Measurements from ENCODE around the gene PROZ. TPM values are rescaled to one million over a fixed set of nuclear protein-coding genes. Genes with fewer than 3 reads are reported as not detected.

PROZ gene
- total and polyA plus RNA-seq, 2 of the 13 experiments (the other 11 are each of a cell fraction or from before 2014, with no cell fraction given), result 5.6 to 22.5 TPM

- H3K36me3 ChIP-seq (replicated peaks in 1 of 2; ENCODE audit: control insufficient read depth in 1 of 2, insufficient read depth in 2 of 2, low read length in 2 of 2), result peaks cover 7 to 41% of the 10 kb centered on the region in 2 experiments
- no peak overlapping the region for H2AFZ ChIP-seq (ENCODE audit: low read length)
- H3K27ac ChIP-seq (ENCODE audit: extremely low read length, insufficient read depth, low read length), result peak overlapping the region; percentile 41
- DNase-seq (ENCODE audit: low spot score), result peak; percentile 45
- intact Hi-C loops (cut with micrococcal nuclease; ENCODE audit: unreplicated experiment) (no loop called here), in situ Hi-C loops (cut with HindIII; ENCODE audit: extremely low pct_ligation_motif_present, low pct_unique_long_range_greater_than_20kb) (no loop called here)
- no peaks in the 10 kb centered on the region for H3K27me3 ChIP-seq (ENCODE audit: control insufficient read depth in 1 of 2, insufficient read depth in 2 of 2, low read length in 2 of 2)
- WGBS (ENCODE audit: low lambda C conversion rate), result 35% methylated on average over 7 of the region's 7 CpGs
- H4K20me1 ChIP-seq (ENCODE audit: insufficient read depth, low read length), result peaks cover 69% of the 10 kb centered on the region
- CTCF ChIA-PET (ENCODE audit: low intra/inter-chr PET ratio, low total read pairs), result no interaction called here
- peak overlapping the region; percentile 12; the same call in 1 of the 2 replicates for H3K4me2 ChIP-seq (ENCODE audit: low read depth, low read length)
- ATAC-seq, result peak; percentile 14; the same call in 2 of the 3 replicates
- FAIRE-seq, result peak; percentile 61
- BruUV-seq (replicated peaks), result no TSS peak
- no peak overlapping the region for H3K9ac ChIP-seq (ENCODE audit: insufficient read depth, low read depth, low read length)
- H3K4me1 ChIP-seq (ENCODE audit: insufficient read depth, low read length), result peaks cover 96% of the 10 kb centered on the region
- POLR2A ChIA-PET, result no interaction called here
- no peak overlapping the region for H3K4me3 ChIP-seq (replicated peaks in 1 of 3; ENCODE audit: insufficient read depth in 1 of 3, low read depth in 2 of 3, low read length in 3 of 3)
- no peaks in the 10 kb centered on the region for H3K9me3 ChIP-seq (ENCODE audit: low read length)
- H3K79me2 ChIP-seq (ENCODE audit: insufficient read depth, low read length), result peaks cover 98% of the 10 kb centered on the region
- TF ChIP-seq HNF4A (CRISPR knock-in tag; IDR thresholded peaks at IDR 0.05) (no peak), MXD4 (CRISPR knock-in tag; IDR thresholded peaks at IDR 0.05) (peak; percentile 32; the same call in 1 of the 2 replicates), MAX (IDR thresholded peaks at IDR 0.05) (peak; percentile 21; the same call in 1 of the 2 replicates), SAP130 (CRISPR knock-in tag; IDR thresholded peaks at IDR 0.05; ENCODE audit: low read depth) (peak; percentile 78), PHB2 (IDR thresholded peaks at IDR 0.05; ENCODE audit: partially characterized antibody) (no peak), ARID4A (CRISPR knock-in tag; IDR thresholded peaks at IDR 0.05; ENCODE audit: borderline replicate concordance) (peak; percentile 25; the same call in 1 of the 2 replicates), MIXL1 (CRISPR knock-in tag; IDR thresholded peaks at IDR 0.05) (no peak), ZNF569 (CRISPR knock-in tag; IDR thresholded peaks at IDR 0.05; ENCODE audit: borderline replicate concordance) (no peak), SIX4 (CRISPR knock-in tag; IDR thresholded peaks at IDR 0.05) (0 out of 2 replicates have a peak, but pooled peaks have one; percentile 27), MAFF (IDR thresholded peaks at IDR 0.05; ENCODE audit: low read depth, low read length) (peak; percentile 54), THRA (CRISPR knock-in tag; IDR thresholded peaks at IDR 0.05; ENCODE audit: borderline replicate concordance) (0 out of 2 replicates have a peak, but pooled peaks have one; percentile 36), ZNF577 (CRISPR knock-in tag; IDR thresholded peaks at IDR 0.05; ENCODE audit: borderline replicate concordance, low read depth) (no peak), MAFK (conservative IDR thresholded peaks at IDR 0.05 in 1 of 2, IDR thresholded peaks at IDR 0.05 in 1 of 2; ENCODE audit: low read length in 2 of 2) (peak; percentile 71 to 73), MXI1 (IDR thresholded peaks at IDR 0.05; ENCODE audit: borderline replicate concordance, low read depth, low read length) (peak; percentile 88; the same call in 2 of the 3 replicates), ATRX (CRISPR knock-in tag; IDR thresholded peaks at IDR 0.05; ENCODE audit: borderline replicate concordance) (no peak)
Observed at GRCh38 chr13:113216254-113217048, 58.0 kb downstream of the PROZ start.

Data from HepG2 (cell line).